OCI-LY7 (cell line): ENCODE data around the gene COP1. TPM values are rescaled to one million over a fixed set of nuclear protein-coding genes. Genes with fewer than 3 reads are reported as not detected.

Source experiments
- BruUV-seq: library from RNA; stranded (reverse); fragments of 400-500 nt; replicated peaks from 2 replicates; lab custom pipeline; 2021; lab: Mats Ljungman, UMichigan
- CTCF ChIA-PET: fragments of 300-600 bp; sonication (Branson Sonifier 250); formaldehyde crosslinking; loops from one replicate; lab custom pipeline; 2022; ENCODE audit warnings: antibody characterized with exemption; ENCODE audit not compliant: unreplicated experiment; lab: Charles Lee
- POLR2A ChIA-PET: fragments of 300-600 bp; sonication (Branson Sonifier 250); formaldehyde crosslinking; loops from one replicate; lab custom pipeline; 2022; ENCODE audit warnings: antibody characterized with exemption; lab: Charles Lee
- DNase-seq: peaks from one replicate; pipeline ENCODE4 v3.0.0-alpha.2; 2015; ENCODE audit warnings: low spot score
- H2AFZ ChIP-seq: fragments of 200-600 bp; sonication (generic), shearing (Covaris generic); 2 replicates; pipeline ENCODE4 v1.6.1; 2014; ENCODE audit warnings: mild to moderate bottlenecking, antibody characterized with exemption, low read length, moderate library complexity
- H3K27ac ChIP-seq: fragments of 200-600 bp; sonication (generic); 2 replicates; pipeline ENCODE4 v1.5.1; 2014; ENCODE audit warnings: mixed run types, low read depth, mild to moderate bottlenecking, moderate library complexity, low read length, inconsistent platforms; ENCODE audit not compliant: poor library complexity, severe bottlenecking
- H3K36me3 ChIP-seq: fragments of 200-600 bp; sonication (generic); 2 replicates; pipeline ENCODE4 v1.6.1; 2014; ENCODE audit warnings: mild to moderate bottlenecking, antibody characterized with exemption, low read length, moderate library complexity, mixed read lengths; ENCODE audit not compliant: insufficient read depth
- H3K4me1 ChIP-seq: fragments of 200-600 bp; sonication (generic); 2 replicates; pipeline ENCODE4 v1.5.1; 2014; ENCODE audit warnings: mild to moderate bottlenecking, low read length; ENCODE audit not compliant: insufficient read depth, poor library complexity, severe bottlenecking
- H3K4me2 ChIP-seq: fragments of 200-600 bp; sonication (generic); 2 replicates; pipeline ENCODE4 v1.6.1; 2014; ENCODE audit warnings: mild to moderate bottlenecking, low read length
- H3K4me3 ChIP-seq: fragments of 200-600 bp; sonication (generic); 2 replicates; pipeline ENCODE4 v1.5.1; 2014; ENCODE audit warnings: mild to moderate bottlenecking, low read depth, low read length; ENCODE audit not compliant: poor library complexity, severe bottlenecking
- H3K79me2 ChIP-seq: fragments of 200-600 bp; sonication (generic); 2 replicates; pipeline ENCODE4 v1.6.1; 2016; ENCODE audit warnings: low read depth, mild to moderate bottlenecking, low read length, moderate library complexity, mixed read lengths; ENCODE audit not compliant: insufficient read depth
- H3K9me2 ChIP-seq: fragments of 200-600 bp; sonication (generic); 2 replicates; pipeline ENCODE4 v1.6.1; 2016; ENCODE audit warnings: mild to moderate bottlenecking, low read length, mixed read lengths; ENCODE audit not compliant: insufficient read depth
- H3K9me3 ChIP-seq: fragments of 200-600 bp; sonication (generic); 2 replicates; pipeline ENCODE4 v1.6.1; 2014; ENCODE audit warnings: mild to moderate bottlenecking, mixed run types, low read length, mixed read lengths
- H4K20me1 ChIP-seq: fragments of 200-600 bp; sonication (generic); 2 replicates; pipeline ENCODE4 v1.6.1; 2014; ENCODE audit warnings: mild to moderate bottlenecking, antibody characterized with exemption, low read length, moderate library complexity, mixed read lengths; ENCODE audit not compliant: insufficient read depth
- CTCF ChIP-seq: fragments of 200-600 bp; sonication (generic); conservative IDR thresholded peaks from 2 replicates; pipeline ENCODE4 v1.5.1; 2014; ENCODE audit warnings: mild to moderate bottlenecking, antibody characterized with exemption, low read length, moderate library complexity, mixed read lengths
- EZH2phosphoT487 ChIP-seq: fragments of 200-600 bp; sonication (generic); IDR thresholded peaks from 2 replicates; pipeline ENCODE4 v1.6.1; 2018; ENCODE audit warnings: low read depth, borderline replicate concordance, mild to moderate bottlenecking, mixed run types, antibody characterized with exemption, low read length, moderate library complexity, mixed read lengths
- intact Hi-C: fragments of 100-400 bp; cut with micrococcal nuclease; formaldehyde crosslinking; loops from one replicate; pipeline ENCODE4 v1.10.0; 2022; ENCODE audit not compliant: unreplicated experiment
- total RNA-seq, 2 experiments: library from RNA; depleted of rRNA in 1 of 2; stranded (reverse); fragments of >200 nt in 1 of 2; shearing (Covaris generic) in 1 of 2; gene quantifications; 2 replicates each; pipeline ENCODE4 v1.2.3, GENCODE V29; 2014 to 2022

COP1 gene
- total RNA-seq, 2 experiments from 2014 or later, result 75.2 to 76.9 TPM

GRCh38 chr1:175906370-175906769, 300.7 kb downstream of the COP1 start:
- POLR2A ChIA-PET, result interaction anchor here (0.6 to 0.9 kb wide), 2 partner anchors 48 to 365 kb away, joined by 3 read pairs; no protein-coding TSS in a partner anchor
- intact Hi-C loops, result no loop called here

GRCh38 chr1:175904808-175905207, 302.3 kb downstream of the COP1 start:
- H3K36me3 ChIP-seq, result no peaks in the 10 kb centered on the region
- H3K27ac ChIP-seq, result no peak overlapping the region
- no peaks in the 10 kb centered on the region for H3K9me3 ChIP-seq
- no peak overlapping the region for H3K4me2 ChIP-seq
- H3K9me2 ChIP-seq, result no peaks in the 10 kb centered on the region
- ChIA-PET CTCF (no interaction called here), POLR2A (no interaction called here)
- H3K79me2 ChIP-seq, result no peaks in the 10 kb centered on the region
- no peaks in the 10 kb centered on the region for H4K20me1 ChIP-seq
- no peak overlapping the region for H2AFZ ChIP-seq
- H3K4me1 ChIP-seq, result no peaks in the 10 kb centered on the region
- H3K4me3 ChIP-seq, result no peak overlapping the region
- DNase-seq, result no peak
- BruUV-seq, result no TSS peak
- TF ChIP-seq EZH2phosphoT487 (no peak), CTCF (no peak)
- intact Hi-C loops, result no loop called here

More at GRCh38 chr1:175906370-175906769, 300.7 kb downstream of the COP1 start:
- no peaks in the 10 kb centered on the region for H3K36me3 ChIP-seq
- H3K4me3 ChIP-seq, result no peak overlapping the region
- no peak for DNase-seq
- no peaks in the 10 kb centered on the region for H3K79me2 ChIP-seq
- no peak overlapping the region for H3K27ac ChIP-seq
- H3K4me1 ChIP-seq, result no peaks in the 10 kb centered on the region
- TF ChIP-seq CTCF (no peak), EZH2phosphoT487 (no peak)
- H3K9me2 ChIP-seq, result no peaks in the 10 kb centered on the region
- CTCF ChIA-PET, result no interaction called here
- no peak overlapping the region for H3K4me2 ChIP-seq
- peaks cover 11% of the 10 kb centered on the region; the same call in 1 of the 2 replicates for H3K9me3 ChIP-seq
- no TSS peak for BruUV-seq
- no peaks in the 10 kb centered on the region for H4K20me1 ChIP-seq
- no peak overlapping the region for H2AFZ ChIP-seq

- TF ChIP-seq CTCF (no peak), EZH2phosphoT487 (no peak)
- no peak overlapping the region for H2AFZ ChIP-seq
- H3K27ac ChIP-seq, result no peak overlapping the region
- H3K9me2 ChIP-seq, result no peaks in the 10 kb centered on the region
- ChIA-PET CTCF (no interaction called here), POLR2A (interaction anchor here (0.6 kb wide), 1 partner anchor 23 kb away, joined by 3 read pairs; no protein-coding TSS in a partner anchor)
- H3K36me3 ChIP-seq, result no peaks in the 10 kb centered on the region
- no peaks in the 10 kb centered on the region for H3K4me1 ChIP-seq
- no TSS peak for BruUV-seq
- no peaks in the 10 kb centered on the region for H3K9me3 ChIP-seq
- no peak for DNase-seq
- intact Hi-C loops, result no loop called here
- no peak overlapping the region for H3K4me3 ChIP-seq
- H3K4me2 ChIP-seq, result no peak overlapping the region
- H4K20me1 ChIP-seq, result no peaks in the 10 kb centered on the region
- H3K79me2 ChIP-seq, result no peaks in the 10 kb centered on the region
These were observed 304.8 kb downstream of the COP1 start for GRCh38 chr1:175902281-175902680.
